Keratinocyte (primary cell): Measurements from ENCODE around the gene RABL6. TPM values are rescaled to one million over a fixed set of nuclear protein-coding genes. Genes with fewer than 3 reads are reported as not detected.
A peak's percentile ranks its signal among the peaks of the same experiment; 100 is the strongest.
"Not testable (repeated sequence)": the region's sequence is repeated elsewhere in the genome, so short reads cannot be mapped to it uniquely, and the experiment has no call there.

Experiments used
- DNase-seq: peaks from one replicate; pipeline ENCODE4 v3.0.0-alpha.2; 2011; ENCODE audit warnings: low read depth, missing footprints, low spot score
- FAIRE-seq: peaks from 2 replicates; lab custom pipeline; 2011; peaks lifted over from hg19 to GRCh38; lab: Jason Lieb, UNC
- H2AFZ ChIP-seq: 2 replicates; pipeline ENCODE4 v1.6.0; 2012; ENCODE audit warnings: low read length, control low read depth, inconsistent platforms; ENCODE audit not compliant: control insufficient read depth
- H3K27ac ChIP-seq: 2 replicates; pipeline ENCODE4 v1.5.1; 2011; ENCODE audit warnings: low read length; ENCODE audit not compliant: control insufficient read depth, insufficient read depth
- H3K27me3 ChIP-seq: 3 replicates; pipeline ENCODE4 v1.6.0; 2011; ENCODE audit warnings: low read length; ENCODE audit not compliant: control insufficient read depth, insufficient read depth; ENCODE audit errors: extremely low read depth
- H3K36me3 ChIP-seq, 2 experiments: 2 replicates in 1 of 2; 3 replicates in 1 of 2; pipeline ENCODE4 v1.5.1; 2011; ENCODE audit warnings: low read length in 2 of 2, mild to moderate bottlenecking in 1 of 2; ENCODE audit not compliant: control insufficient read depth in 2 of 2, insufficient read depth in 2 of 2; ENCODE audit errors: extremely low read depth in 1 of 2
- H3K4me1 ChIP-seq: 3 replicates; pipeline ENCODE4 v1.5.1; 2011; ENCODE audit warnings: low read length; ENCODE audit not compliant: control insufficient read depth, insufficient read depth; ENCODE audit errors: extremely low read depth
- H3K4me2 ChIP-seq: 3 replicates; pipeline ENCODE4 v1.6.0; 2011; ENCODE audit warnings: low read depth, low read length; ENCODE audit not compliant: control insufficient read depth, insufficient read depth; ENCODE audit errors: extremely low read depth
- H3K4me3 ChIP-seq, 3 experiments: fragments of 200-600 bp in 1 of 3; sonication (generic) in 1 of 3; 2 replicates in 2 of 3; 3 replicates in 1 of 3; pipeline ENCODE4 v1.5.1; 2011 to 2016; ENCODE audit warnings: low read length in 3 of 3, mild to moderate bottlenecking in 3 of 3, control low read depth in 2 of 3, inconsistent platforms in 1 of 3, low read depth in 1 of 3, mixed read lengths in 1 of 3, mixed run types in 1 of 3, moderate library complexity in 1 of 3; ENCODE audit not compliant: control insufficient read depth in 2 of 3, insufficient read depth in 2 of 3; ENCODE audit errors: extremely low read depth in 1 of 3
- H3K79me2 ChIP-seq: 2 replicates; pipeline ENCODE4 v1.6.0; 2012; ENCODE audit warnings: low read length; ENCODE audit not compliant: control insufficient read depth, insufficient read depth
- H3K9ac ChIP-seq: 3 replicates; pipeline ENCODE4 v1.6.0; 2011; ENCODE audit warnings: low read length; ENCODE audit not compliant: control insufficient read depth, insufficient read depth; ENCODE audit errors: extremely low read depth
- H3K9me1 ChIP-seq: 3 replicates; pipeline ENCODE4 v1.6.0; 2011; ENCODE audit warnings: low read length; ENCODE audit not compliant: control insufficient read depth, insufficient read depth; ENCODE audit errors: extremely low read depth
- H3K9me3 ChIP-seq: 2 replicates; pipeline ENCODE4 v1.5.1; 2012; ENCODE audit warnings: low read depth, low read length; ENCODE audit not compliant: control insufficient read depth
- H4K20me1 ChIP-seq: 3 replicates; pipeline ENCODE4 v1.6.0; 2011; ENCODE audit warnings: low read length; ENCODE audit not compliant: control insufficient read depth, insufficient read depth; ENCODE audit errors: extremely low read depth
- CTCF ChIP-seq, 3 experiments: IDR thresholded peaks in 1 of 3; conservative IDR thresholded peaks in 1 of 3; optimal IDR thresholded peaks in 1 of 3; 2 replicates in 2 of 3; 3 replicates in 1 of 3; pipeline versions ENCODE3 to v1.5.1; 2011; ENCODE audit warnings: low read length in 3 of 3, mild to moderate bottlenecking in 3 of 3, moderate library complexity in 2 of 3, control low read depth in 1 of 3, inconsistent platforms in 1 of 3; ENCODE audit not compliant: insufficient read depth in 2 of 3; ENCODE audit errors: extremely low read depth in 1 of 3
- EZH2 ChIP-seq: IDR thresholded peaks from one replicate; pipeline ENCODE4 v1.6.1; 2012; ENCODE audit warnings: inconsistent platforms, mild to moderate bottlenecking, low read length, moderate library complexity
- dilution Hi-C: fragments of 300-500 bp; cut with MboI; formaldehyde crosslinking; loops from one replicate; pipeline ENCODE4 v1.7.0; 2020; ENCODE audit warnings: low sequenced_read_pairs; ENCODE audit not compliant: extremely low pct_ligation_motif_present
- polyA plus RNA-seq, 5 experiments: library from polyadenylated mRNA; depleted of rRNA in 3 of 5; stranded (reverse) in 3 of 5; stranded (forward) in 1 of 5; unstranded in 1 of 5; fragments of >200 nt; gene quantifications; 1 replicate in 1 of 5; 2 replicates in 3 of 5; 3 replicates in 1 of 5; pipeline versions ENCODE4 v1.2.1 to v1.2.3, GENCODE V29; 2011 to 2012; ENCODE audit warnings: missing spikeins in 2 of 5, low read depth in 1 of 5, low replicate concordance in 1 of 5

RABL6 gene
- polyA plus RNA-seq, 1 donor (not counting 4 experiments of a cell fraction or from before 2014, with no cell fraction given) = 46.3 TPM

GRCh38 chr9:136840140-136840876 is 32.6 kb downstream of the RABL6 start:
- H3K36me3 ChIP-seq = peaks cover 0 to 11% of the 10 kb centered on the region in 2 experiments
- H3K4me2 ChIP-seq = no peak overlapping the region
- H3K9me1 ChIP-seq = no peaks in the 10 kb centered on the region
- no peaks in the 10 kb centered on the region for H4K20me1 ChIP-seq
- H3K9ac ChIP-seq = no peak overlapping the region
- dilution Hi-C loops = no loop called here
- no peak overlapping the region for H3K4me3 ChIP-seq
- no peak for DNase-seq
- no peaks in the 10 kb centered on the region for H3K79me2 ChIP-seq
- no peak overlapping the region for H2AFZ ChIP-seq
- H3K4me1 ChIP-seq = peaks cover 9% of the 10 kb centered on the region
- no peak for FAIRE-seq
- TF ChIP-seq EZH2 (no peak), CTCF (optimal IDR thresholded peaks at IDR 0.05 in 1 of 3, IDR thresholded peaks at IDR 0.05 in 1 of 3, conservative IDR thresholded peaks at IDR 0.05 in 1 of 3; ENCODE audit: extremely low read depth in 1 of 3, insufficient read depth in 2 of 3, low read length in 3 of 3) (no peak)
- H3K27ac ChIP-seq = no peak overlapping the region
- H3K9me3 ChIP-seq = no peaks in the 10 kb centered on the region
- peaks cover 13% of the 10 kb centered on the region for H3K27me3 ChIP-seq

- FAIRE-seq (no peak), DNase-seq (no peak)
- H3K9ac ChIP-seq = no peak overlapping the region
Observed at GRCh38 chr9:136840877-136841645, 33.3 kb downstream of the RABL6 start.

GRCh38 chr9:136841646-136842379 is 34.1 kb downstream of the RABL6 start:
- DNase-seq, H2AFZ ChIP-seq, H3K9ac ChIP-seq, H3K79me2 ChIP-seq, H3K4me1 ChIP-seq, dilution Hi-C loops, H4K20me1 ChIP-seq, H3K36me3 ChIP-seq, H3K4me3 ChIP-seq, FAIRE-seq, H3K9me3 ChIP-seq, H3K9me1 ChIP-seq, H3K27ac ChIP-seq: not testable (repeated sequence)
- peaks cover 28% of the 10 kb centered on the region for H3K27me3 ChIP-seq
- H3K4me2 ChIP-seq = peak overlapping the region; percentile 70

More at GRCh38 chr9:136840877-136841645, 33.3 kb downstream of the RABL6 start:
- Histone ChIP-seq H3K27me3 (peaks cover 21% of the 10 kb centered on the region), H3K4me2 (no peak overlapping the region), H2AFZ (no peak overlapping the region), H3K79me2 (no peaks in the 10 kb centered on the region), H3K36me3 (peaks cover 0 to 9% of the 10 kb centered on the region in 2 experiments), H3K9me3 (no peaks in the 10 kb centered on the region), H3K4me3 (no peak overlapping the region), H4K20me1 (no peaks in the 10 kb centered on the region), H3K9me1 (no peaks in the 10 kb centered on the region), H3K4me1 (peaks cover 9% of the 10 kb centered on the region), H3K27ac (no peak overlapping the region)
- dilution Hi-C loops = no loop called here
- no peak for TF ChIP-seq CTCF (optimal IDR thresholded peaks at IDR 0.05 in 1 of 3, IDR thresholded peaks at IDR 0.05 in 1 of 3, conservative IDR thresholded peaks at IDR 0.05 in 1 of 3; ENCODE audit: extremely low read depth in 1 of 3, insufficient read depth in 2 of 3, low read length in 3 of 3)
- no peak for TF ChIP-seq EZH2
